GM21723 (cell line): Measurements from ENCODE around the gene LMNTD2.
A peak's percentile ranks its signal among the peaks of the same experiment; 100 is the strongest.

Experiments
- ATAC-seq: cut with Tn5 transposase; IDR thresholded peaks from one replicate; pipeline ENCODE4 v1.9.1; 2021; ENCODE audit warnings: mild to moderate bottlenecking, moderate library complexity; ENCODE audit not compliant: unreplicated experiment

The LMNTD2 gene

GRCh38 chr11:568306-569157 lies 8.0 kb upstream of the LMNTD2 start:
- ATAC-seq = peak; percentile 86

GRCh38 chr11:567629-568292 lies 7.2 kb upstream of the LMNTD2 start:
- no peak for ATAC-seq

- no peak for ATAC-seq
These were observed 6.6 kb upstream of the LMNTD2 start for GRCh38 chr11:567011-567628.

GRCh38 chr11:565921-566509 lies 5.5 kb upstream of the LMNTD2 start:
- no peak for ATAC-seq

GRCh38 chr11:563812-564578 lies 3.5 kb upstream of the LMNTD2 start:
- ATAC-seq = no peak

GRCh38 chr11:563066-563811 lies 2.7 kb upstream of the LMNTD2 start:
- ATAC-seq = no peak

GRCh38 chr11:562046-562645 lies 1.6 kb upstream of the LMNTD2 start:
- no peak for ATAC-seq

- peak; percentile 25 for ATAC-seq
These were observed 838 bp upstream of the LMNTD2 start for GRCh38 chr11:561148-562003.

- no peak for ATAC-seq
These were observed 730 bp downstream of the LMNTD2 start for GRCh38 chr11:559712-560304.

GRCh38 chr11:559020-559620 lies 1.4 kb downstream of the LMNTD2 start:
- no peak for ATAC-seq

- ATAC-seq = no peak
These were observed 2.0 kb downstream of the LMNTD2 start for GRCh38 chr11:558503-558902.

GRCh38 chr11:557328-558132 lies 3.0 kb downstream of the LMNTD2 start:
- ATAC-seq = no peak

GRCh38 chr11:556662-557256 lies 3.8 kb downstream of the LMNTD2 start:
- ATAC-seq = no peak

- ATAC-seq = no peak
These were observed 4.5 kb downstream of the LMNTD2 start for GRCh38 chr11:555780-556661.

GRCh38 chr11:555227-555779 lies 5.2 kb downstream of the LMNTD2 start:
- ATAC-seq = no peak
